ENCODE measurements around the gene SLC24A3.

Gene SLC24A3

DNA sequence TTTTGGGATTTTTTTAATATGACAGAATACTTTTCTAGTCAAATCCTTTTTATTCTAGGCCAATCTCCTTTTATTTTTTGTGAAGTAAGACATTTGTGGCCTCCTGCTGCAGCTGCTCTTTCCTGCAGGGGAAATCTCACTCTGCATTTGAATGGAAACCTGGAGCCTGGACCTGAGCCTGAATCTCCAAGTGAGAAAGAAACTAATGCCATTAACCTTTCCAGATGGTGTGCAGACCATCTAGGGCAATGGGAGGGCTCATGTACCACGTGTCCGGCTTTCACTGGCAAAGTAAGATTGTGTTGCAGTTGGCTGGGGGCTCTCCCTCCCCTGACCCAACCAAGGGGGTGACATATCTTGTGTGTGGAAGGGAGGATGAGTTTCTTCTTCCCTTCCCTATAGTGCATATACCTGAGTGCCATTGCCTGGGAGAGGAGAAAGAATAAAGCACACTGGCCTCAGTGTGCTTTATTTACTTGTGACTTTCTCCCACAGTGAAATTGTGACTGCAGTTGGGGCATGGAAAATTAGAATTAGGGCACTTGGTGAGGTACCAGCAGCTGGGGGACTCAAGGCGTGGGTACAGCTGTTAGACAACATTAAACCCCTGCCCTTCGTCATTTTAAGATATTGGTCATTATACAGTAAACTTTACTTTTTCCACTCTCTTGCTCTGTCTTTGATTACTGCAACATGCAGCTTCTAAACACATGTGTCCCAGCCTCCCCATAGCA, 385.8 kb downstream of the SLC24A3 start:
- DNase-seq (ENCODE audit: low spot score), result no peak

DNA sequence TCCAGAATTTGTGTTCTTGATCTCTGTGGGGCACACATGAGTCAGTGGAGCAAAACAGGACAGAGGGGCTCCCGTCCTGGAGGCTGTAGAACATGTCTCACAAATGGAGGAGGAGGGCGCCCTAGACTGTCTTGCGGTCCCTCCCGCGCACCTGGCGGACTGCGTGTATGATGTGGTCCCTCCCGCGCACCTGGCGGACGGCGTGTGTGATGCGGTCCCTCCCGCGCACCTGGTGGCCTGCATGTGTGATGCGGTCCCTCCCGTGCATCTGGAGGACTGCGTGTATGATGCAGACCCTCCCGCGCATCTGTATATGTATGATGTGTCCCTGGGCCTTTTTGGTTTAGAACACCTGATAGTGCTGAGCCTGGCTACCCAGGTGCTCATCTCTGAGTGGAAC, 386.8 kb downstream of the SLC24A3 start:
- DNase-seq (ENCODE audit: low spot score), result no peak

DNA sequence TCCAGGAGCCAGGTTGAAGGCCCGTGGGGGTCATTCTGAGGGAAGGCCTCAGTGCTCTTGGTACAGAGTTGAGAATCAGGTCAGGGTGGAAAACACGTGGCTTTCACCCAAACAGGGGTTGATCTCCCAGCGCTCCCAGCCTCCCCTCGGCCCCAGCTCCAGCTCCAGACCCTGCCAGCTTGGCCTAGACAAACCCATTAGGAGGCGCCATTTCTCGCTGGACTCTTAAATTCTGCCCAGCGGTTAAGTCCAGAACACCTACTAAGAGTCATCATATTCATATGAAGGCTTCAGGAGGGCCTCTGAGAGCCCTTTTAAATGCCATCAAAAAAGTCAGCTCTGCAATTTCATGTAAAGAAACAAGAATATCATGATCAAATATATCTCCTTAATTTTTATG, 387.6 kb downstream of the SLC24A3 start:
- DNase-seq (ENCODE audit: low spot score), result no peak

DNA sequence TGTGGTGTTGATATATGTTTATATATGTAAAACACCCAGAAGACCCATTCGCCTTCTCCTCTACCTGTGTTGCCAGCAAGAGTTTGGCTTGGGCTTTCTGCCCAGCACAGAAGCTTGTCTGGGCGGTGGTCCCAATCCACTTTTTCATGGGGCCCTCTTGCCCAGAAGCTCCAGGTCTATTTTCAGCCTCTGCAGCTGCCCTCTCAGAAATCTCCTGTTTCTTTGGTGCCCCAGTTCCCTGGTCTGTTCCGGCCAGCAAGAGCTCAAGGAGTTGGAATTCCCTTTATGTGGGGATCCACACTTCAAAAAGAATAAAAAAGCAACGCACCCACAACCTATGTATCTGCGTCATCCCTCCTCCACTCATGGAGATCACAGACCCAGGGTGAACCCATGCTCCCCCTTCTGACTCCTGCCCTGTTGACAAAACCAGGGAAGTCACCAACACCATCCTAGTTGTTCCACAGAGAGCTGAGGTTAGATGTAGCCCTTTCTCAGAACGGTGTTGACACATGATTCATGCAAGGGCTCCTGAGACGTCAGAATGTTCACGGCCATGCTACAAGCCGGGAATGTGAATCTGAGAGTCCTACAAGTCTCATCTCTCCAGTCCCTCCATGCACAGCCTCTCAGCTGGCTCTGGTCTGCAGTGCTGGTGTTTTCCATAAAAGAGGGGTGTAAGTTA, 388.8 kb downstream of the SLC24A3 start:
- DNase-seq (ENCODE audit: low spot score), result no peak

DNA sequence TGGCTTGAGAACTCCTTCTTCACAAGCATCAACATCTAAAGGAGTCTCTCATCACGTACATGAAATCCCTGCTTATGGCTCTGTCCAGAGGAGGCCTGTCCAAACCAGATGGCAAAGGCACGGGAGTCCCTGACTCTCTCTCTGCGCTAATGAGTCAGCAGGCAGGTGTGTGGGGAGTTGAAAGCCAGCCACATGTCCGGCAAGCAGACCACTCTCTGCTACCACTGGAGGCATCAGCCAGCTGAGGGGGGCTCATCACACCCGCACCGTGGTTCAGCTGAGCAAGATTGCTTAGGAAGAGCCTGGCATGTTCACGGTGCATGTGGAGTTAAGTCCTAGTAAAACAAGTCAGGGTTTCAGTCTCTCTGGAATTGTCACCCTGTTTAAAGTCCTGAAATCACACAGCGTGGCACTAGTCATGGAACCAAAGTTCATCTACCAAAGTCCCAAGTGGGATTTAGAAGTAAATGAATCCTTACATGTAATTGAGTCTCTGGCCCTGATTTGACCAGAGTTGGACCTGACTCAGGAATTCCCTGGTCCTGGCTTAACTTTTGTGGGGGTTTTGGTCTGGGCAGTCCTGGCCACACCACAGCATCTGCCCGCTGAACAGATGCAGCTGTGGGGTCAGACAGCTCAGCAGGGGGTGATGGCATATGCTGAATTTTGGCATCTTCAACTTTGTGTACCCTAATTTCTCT, 390.4 kb downstream of the SLC24A3 start:
- no peak for DNase-seq (ENCODE audit: low spot score)

DNA sequence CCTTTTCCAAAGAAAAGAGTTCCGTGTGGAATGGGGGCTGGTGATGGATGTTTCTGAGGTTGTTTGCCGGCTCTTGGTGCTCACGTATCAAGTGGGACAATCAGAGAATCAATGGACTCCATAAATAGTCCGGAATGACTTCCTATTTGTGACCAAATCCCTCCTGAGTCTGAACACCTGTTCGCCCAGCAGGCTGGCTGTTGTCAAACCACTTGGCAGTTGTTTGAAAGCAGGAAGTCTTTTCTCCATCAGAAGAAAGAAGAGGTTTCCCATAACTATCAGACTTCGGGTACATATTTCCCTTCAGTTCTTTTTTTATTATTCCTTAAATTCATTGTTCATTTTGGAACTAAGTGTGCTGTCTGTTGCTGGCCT, 390.9 kb downstream of the SLC24A3 start:
- DNase-seq (ENCODE audit: low spot score), result no peak

DNA sequence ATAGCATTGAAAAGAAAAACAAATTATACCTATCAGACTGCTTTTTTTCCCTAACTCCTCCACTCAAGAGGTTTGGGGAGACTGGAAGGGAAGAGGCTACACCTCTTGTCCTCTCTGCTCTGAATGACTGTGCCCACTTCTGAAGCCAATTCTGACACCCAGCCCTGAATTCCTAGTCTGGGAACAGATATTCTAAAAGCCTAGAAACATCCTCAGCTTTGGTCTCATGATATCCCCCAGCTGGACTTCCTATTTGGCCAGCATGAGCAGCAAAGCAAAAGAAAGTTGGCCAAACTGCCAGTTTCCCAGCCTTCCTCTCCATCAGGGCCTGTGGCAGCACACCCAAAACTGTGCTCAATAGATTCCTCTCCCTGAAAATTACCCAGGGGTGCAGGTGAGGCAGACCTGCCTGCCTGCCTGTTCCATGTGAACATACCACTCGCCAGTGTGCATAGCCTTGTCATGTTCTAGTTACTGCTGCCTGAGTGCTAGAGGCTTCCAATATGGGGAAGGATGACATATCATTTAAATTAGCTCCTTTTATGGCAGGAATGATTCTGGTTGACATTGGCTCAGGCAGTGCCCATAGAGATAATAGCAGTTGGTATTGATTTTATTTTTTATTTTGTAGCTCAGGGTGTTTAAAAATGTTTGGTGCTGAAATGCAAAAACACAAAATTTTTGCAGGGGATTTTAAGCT, 393.5 kb downstream of the SLC24A3 start:
- no peak for DNase-seq (ENCODE audit: low spot score)

DNA sequence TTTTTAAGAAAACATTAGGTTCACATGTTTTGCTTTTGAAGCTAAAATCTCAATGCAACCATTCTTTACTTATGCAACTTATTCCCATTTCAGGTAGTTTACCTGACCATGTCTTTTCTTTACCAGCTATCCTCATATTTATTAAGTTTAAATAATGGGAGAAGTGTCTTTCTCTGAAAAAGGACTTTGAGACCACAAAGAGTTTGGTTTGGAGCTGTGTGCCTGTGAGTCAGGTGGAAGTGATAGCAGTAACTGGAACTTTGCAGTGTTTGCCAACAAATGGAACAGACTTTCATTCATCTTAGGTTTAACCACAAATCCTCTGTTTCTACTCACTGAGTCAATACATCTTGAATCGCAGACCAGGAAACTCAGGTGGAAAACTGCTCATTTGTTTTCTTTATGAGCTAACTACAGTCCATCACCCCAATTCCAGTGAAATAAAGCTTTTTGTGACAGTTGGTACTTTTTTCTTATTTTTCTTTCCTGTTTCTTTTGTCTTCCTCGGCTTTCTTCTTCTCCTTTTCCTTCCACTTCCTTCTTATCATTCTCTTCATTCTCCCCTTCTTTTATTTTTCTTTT, 397.3 kb downstream of the SLC24A3 start:
- no peak for DNase-seq (ENCODE audit: low spot score)

DNA sequence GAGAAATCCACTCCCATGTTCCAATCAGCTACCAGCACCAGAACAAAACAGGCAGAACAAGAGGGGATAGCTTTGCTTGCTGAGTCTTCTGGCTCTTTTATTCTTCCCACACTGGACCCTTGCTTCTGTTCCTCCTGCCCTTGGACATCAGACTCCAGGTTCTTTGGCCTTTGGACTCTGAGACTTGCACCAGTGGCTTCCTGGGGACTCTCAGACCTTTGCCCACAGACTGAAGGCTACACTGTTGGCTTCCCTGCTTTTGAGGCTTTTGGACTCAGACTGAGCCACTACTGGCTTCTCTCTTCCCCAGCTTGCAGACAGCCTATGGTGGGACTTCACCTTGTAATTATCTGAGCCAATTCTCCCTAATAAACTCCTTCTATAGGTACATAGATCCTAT, 403.2 kb downstream of the SLC24A3 start:
- no peak for DNase-seq (ENCODE audit: low spot score)

DNA sequence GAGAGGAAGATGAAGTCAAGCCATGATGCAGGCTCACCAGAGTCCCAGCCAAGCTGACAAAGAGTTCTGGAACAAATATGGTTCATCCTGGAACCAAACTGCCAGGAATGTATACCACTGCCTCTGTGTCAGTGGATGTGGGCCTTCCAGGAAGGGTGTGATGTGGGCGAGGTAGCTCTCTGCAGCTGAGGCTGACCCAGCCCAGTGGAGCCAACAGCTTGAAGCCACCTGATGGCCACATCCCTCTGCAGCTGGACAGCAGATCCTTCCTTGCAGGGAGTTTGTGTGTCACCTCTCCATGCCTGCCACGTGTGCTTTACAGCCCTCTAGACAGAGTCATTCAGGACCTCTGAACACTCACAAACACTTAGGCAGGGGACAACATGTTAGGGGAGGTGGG, 403.6 kb downstream of the SLC24A3 start:
- DNase-seq (ENCODE audit: low spot score), result no peak

DNA sequence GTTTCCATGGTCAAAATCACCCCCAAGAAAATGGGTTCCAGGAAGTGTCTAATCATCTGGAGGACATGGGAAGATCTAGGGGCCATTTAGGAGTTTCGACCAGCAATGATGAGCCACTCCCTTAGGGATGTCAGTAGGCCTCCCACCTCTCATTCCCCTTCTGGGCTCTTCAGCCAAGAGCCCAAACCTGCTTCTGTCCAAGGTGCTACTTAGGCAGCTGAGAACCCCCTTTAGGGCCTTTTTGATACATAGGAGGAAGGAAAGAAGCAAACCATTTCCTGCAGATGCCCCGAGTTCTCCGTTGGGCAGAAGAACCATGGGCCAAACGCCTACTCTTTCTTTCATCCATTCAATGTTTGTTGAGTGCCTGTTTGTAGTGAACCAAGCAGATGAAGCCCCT, 404.2 kb downstream of the SLC24A3 start:
- no peak for DNase-seq (ENCODE audit: low spot score)

DNA sequence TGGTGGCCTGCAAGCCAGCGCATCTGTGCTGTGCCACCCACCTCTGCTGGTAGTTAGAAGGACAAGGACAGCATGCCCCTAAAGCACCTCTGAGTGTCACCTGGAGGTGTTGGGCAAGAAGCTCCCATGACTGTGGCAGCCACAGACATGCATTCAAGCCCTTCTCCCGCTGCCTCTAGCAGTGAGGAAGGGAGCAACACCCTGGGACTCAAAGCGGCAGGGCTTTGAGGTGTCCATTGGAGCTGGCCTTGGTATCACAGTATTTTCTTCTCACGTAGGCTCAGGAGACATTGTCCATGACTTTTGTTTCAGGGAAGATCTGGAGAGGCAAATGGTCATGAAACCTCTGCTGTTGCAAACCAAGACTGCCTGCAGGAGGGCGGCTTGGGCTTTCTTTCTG, 404.8 kb downstream of the SLC24A3 start:
- DNase-seq (ENCODE audit: low spot score), result no peak

DNA sequence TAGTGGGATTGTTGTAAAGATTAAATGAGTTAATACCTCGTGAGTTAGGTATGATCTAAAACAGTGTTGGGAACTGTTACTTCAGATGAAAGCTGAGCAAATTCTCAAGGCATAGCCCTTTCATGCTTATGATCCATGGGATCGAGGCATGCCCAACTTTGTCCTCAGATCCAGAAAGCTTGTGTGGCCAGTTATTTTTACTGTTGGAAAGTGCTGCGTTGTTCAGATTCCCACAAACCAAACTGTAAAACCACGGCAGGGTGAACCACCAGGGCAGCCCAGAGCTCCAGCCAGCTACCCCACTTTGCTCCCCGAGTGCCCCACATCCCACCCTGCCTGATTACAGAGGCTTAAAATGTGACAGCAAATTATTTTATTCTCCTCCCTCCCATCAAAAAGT, 406.3 kb downstream of the SLC24A3 start:
- no peak for DNase-seq (ENCODE audit: low spot score)

DNA sequence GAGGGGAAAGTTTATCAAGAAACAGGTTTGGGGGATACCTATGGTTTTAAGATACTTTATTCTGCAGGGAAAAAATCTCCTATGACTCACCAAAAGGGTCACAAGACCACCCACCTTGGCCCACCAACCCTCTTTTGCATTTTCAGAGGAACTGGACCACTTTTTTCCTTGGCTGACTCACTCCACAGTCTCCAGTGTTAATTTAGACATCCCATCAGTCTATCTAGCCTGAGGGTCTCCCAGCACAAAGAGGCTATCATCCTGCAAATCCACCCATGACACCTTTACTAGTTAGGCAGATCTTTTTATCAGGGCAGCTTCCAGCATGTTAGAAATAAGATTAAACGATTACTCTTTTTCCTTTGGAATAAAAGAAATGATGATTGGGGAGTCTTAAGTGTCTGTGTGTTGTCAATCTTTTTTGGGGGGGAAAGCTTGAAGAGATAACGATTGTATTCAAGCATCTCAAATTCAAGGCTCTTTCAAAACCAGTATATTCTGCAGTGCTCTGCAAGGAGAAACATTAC, 407.5 kb downstream of the SLC24A3 start:
- DNase-seq (ENCODE audit: low spot score), result no peak

DNA sequence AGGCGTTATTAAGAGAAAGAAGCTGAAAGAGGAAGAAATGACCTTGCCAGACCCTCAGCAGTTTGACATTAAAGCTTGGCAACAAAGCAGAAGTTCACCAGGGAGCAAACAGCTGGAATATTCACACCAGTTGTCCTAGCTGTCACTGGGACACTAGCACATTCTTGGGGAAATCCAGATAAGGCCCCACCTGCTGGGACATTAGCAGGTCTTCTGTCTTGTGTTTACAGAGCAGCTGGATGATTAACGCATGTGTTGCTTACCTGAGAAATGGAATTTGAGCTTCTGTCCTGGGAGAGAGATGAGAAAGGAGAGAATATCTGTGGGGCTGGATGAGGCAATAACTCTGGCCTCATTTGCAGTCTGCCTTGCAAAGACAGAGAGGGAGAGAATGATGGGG, 408.0 kb downstream of the SLC24A3 start:
- no peak for DNase-seq (ENCODE audit: low spot score)

DNA sequence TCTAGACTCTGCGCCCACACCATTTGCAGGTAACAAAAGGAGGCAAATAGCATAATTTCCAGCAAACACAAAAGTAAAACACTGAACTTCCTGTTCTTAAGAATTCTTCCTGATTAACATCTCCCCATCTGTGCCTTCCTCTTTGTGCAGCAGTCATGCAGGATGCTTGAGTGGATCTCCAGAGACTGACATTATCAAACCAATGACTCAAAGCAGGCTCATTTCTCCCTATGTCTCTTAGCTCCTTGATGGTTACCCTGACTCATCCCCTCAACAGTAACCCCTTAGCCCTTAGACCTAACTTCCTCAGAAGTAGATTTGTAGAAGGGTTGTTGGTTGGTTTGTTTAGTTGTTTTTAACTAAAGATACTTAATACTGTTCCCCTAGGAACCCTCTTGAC, 408.6 kb downstream of the SLC24A3 start:
- no peak for DNase-seq (ENCODE audit: low spot score)

DNA sequence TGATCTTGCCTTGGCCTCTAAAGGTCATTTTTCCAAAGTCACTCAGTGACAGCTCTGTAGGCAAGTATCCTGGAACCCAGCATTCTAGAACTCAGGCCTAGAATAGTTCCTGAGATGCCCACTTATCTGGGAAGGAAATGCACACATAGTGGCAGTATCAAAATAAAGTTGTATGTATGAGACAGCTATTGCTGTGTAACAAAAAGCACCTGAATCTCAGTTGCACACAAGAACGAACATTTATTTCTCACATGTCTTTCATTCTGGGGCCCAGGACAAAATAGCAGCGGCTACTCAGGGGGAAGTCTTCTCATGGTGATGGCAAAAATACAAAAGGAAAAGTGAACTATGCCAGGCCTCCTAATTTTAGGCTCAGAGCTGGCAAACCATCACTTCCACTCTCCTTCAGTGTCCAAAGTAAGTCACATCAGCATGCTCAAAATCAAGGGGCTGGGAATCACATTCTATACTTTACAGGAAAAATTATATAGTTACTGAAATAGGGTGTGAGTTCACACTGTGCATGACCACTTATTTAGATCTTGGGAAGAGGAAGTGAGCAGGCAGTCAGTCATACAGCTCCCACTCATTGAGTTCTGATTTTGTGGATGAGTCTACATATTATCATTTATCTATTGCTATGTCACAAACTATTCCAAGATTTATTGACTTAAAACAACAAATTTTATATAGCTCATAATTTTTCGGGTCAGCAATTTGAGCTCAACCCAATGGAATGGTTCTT, 412.0 kb downstream of the SLC24A3 start:
- no peak for DNase-seq (ENCODE audit: low spot score)

DNA sequence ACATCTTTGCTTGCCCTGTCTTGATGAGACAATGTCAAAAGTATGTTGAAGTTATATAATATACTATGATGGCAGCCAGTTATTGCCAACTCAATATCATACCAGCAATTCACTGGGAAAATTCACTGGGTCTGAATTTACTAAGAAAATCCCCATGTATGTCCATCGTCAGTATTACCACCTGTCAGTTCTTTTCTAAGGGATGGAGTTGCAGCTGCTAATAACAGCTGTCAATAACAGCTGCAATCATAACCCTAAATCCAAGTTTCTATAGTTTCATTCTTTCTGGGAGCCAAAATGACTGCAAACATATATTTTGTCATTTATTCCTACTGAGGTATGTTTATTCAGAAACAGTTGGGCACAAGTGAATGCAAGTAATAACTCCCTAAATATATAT, 413.0 kb downstream of the SLC24A3 start:
- no peak for DNase-seq (ENCODE audit: low spot score)

DNA sequence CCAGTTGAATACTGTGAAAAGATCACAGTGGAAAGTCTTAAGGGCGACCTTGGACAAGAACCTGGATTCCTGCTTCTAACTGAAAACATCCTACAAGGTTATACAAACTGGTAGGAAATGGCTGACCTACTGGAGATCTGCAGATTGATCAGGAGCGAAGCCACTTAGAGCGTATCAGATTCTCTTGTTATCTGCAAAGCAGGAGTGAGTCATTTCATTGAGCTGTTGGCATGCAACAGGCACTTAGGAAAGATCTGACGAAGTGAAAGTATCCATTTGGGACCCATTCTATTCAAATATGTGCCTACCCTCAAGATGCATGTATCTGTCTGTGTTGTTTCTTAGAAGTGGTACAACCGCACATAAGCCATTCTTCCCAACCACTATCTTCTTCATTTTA, 414.5 kb downstream of the SLC24A3 start:
- no peak for DNase-seq (ENCODE audit: low spot score)

DNA sequence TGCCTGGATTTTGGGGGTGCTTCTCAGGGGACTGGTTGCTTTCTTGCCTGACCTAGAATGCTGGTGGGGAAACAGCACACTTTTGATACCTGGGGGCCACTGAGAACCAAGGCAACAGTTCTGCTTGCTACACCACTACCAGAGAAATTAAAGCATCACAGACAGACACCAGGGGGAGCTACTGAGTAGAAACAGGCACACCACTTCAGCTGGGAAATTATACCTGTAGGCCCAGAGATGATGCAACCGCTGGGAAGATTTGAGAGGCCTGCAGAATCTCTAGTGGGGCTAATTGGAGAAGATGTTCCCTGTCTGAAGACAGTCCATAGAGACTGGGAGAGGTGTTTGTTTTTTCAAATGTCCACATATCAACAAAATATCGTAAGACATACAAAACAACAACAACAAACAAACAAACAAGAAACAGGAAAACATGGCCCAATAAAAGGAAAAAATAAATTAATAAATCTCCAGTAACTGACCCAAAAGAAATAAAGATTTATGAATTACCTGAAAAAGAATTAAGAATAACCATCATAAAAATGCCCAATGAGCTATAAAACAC, 416.2 kb downstream of the SLC24A3 start:
- DNase-seq (ENCODE audit: low spot score), result peak; percentile 71

DNA sequence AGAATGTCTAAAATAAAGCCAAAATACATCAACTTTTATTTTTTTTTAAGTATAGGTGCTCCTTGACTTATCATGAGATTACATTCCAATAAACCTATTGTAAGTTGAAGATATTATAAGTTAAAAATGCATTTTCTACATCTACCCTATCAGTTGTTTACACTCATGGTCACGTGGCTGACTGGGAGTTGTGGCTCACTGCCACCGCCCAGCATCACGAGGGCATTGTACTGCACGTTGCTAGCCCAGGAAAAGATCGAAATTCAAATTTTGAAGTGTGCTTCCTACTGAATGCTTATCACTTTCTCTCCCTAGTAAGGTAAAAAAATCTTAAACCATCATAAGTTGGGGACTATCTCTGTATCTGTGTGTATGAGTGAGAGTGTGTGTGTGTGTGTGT, 419.0 kb downstream of the SLC24A3 start:
- DNase-seq (ENCODE audit: low spot score), result no peak
